ENCODE data around the gene COBL.
A peak's percentile ranks its signal among the peaks of the same experiment; 100 is the strongest.

Gene COBL

DNA sequence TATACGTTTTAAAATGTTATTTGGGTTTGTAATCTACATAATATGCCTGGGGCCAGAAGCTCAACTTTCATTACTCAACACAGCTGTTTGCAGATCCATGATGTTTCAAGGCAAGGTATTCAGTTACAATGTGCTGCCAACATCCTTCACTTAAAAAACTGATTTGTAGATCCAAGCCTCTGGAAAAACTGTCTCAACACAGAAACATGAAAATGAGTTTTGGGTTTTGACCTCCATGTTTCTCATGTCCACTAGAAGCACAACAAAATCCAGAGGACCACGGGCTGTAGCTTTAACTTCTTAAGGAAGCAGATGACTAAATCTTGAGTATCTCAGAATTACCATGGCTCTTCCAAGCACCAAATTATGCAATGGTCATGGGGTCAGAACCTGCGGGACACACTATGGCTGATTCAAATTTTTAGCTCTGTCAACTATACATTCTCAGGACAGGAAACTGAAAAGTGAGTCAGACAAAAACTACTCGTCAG lies 286.9 kb downstream of the COBL start:
- no peak overlapping the region for H3K4me3 ChIP-seq (ENCODE audit: control insufficient read depth, low read depth, low read length)
- TF ChIP-seq, protein P1, sequence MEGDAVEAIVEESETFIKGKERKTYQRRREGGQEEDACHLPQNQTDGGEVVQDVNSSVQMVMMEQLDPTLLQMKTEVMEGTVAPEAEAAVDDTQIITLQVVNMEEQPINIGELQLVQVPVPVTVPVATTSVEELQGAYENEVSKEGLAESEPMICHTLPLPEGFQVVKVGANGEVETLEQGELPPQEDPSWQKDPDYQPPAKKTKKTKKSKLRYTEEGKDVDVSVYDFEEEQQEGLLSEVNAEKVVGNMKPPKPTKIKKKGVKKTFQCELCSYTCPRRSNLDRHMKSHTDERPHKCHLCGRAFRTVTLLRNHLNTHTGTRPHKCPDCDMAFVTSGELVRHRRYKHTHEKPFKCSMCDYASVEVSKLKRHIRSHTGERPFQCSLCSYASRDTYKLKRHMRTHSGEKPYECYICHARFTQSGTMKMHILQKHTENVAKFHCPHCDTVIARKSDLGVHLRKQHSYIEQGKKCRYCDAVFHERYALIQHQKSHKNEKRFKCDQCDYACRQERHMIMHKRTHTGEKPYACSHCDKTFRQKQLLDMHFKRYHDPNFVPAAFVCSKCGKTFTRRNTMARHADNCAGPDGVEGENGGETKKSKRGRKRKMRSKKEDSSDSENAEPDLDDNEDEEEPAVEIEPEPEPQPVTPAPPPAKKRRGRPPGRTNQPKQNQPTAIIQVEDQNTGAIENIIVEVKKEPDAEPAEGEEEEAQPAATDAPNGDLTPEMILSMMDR (IDR thresholded peaks at IDR 0.05; ENCODE audit: control insufficient read depth, insufficient read depth, low read depth, low read length, missing control alignments) = no peak
- DNase-seq (ENCODE audit: low read depth) = peak; percentile 49

DNA sequence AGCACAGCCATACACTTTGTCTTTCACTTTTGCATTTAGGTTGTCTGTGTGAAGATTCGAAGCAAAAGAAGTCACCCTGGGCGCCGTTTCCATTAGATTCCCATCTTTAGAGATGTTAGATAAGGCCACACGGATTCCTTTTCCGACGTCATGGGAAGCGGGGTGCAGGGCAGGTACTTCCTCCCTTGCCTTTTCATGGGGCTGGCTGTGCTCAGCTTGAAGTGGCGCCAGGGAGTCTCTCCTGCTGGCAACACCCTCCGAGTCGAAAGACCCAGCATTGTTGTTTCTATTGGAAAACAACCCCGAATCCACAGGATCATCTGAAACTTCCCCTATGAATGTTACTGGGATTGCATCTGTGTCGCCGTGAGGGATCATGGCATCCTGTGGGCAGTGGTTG lies 287.5 kb downstream of the COBL start:
- TF ChIP-seq, protein P1 (IDR thresholded peaks at IDR 0.05; ENCODE audit: control insufficient read depth, insufficient read depth, low read depth, low read length, missing control alignments) = no peak
- no peak for DNase-seq (ENCODE audit: low read depth)

DNA sequence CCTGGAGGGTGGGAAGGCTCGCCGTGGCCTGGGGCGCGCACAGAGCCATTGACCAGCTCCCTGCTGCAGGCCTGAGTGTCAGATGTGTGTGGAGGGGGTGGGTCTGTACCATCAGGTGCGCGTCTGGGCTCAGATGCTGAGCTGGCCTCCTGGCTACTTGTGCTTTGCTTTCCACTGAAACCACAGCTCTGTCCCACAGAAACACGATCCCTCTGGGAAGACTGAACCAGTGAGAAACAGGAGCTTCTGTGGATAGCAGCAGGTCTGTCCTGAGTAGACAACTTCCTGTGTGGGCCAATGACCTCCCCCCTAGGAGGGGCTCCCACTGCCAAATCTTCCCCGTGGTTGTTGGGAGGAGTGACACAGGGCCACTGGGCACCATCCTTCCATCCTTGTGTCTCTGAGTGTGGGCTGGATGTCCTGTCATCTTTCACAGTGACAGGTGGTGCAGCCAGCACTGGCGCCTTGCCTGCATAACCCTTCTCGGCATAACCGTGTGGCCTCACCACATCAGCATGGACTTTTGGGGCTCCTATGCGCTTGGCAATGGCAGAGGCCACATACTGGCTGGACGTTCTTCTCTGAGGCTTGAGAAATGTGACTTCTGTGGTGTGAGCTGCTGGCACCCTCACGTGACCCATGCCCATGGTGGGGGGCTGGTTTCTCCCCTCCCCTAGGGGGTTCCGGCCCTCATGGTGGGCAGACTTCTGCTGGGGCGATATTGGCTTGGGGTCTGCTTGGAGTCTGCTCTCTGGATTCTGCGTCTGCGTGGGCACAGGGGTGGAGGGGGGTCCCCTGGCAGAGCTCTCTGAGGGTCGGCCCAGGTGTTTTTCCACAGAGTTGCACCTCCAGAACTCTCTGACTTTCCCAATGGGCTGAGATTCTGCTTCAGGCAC lies 288.4 kb downstream of the COBL start:
- no peak overlapping the region for H3K4me3 ChIP-seq (ENCODE audit: control insufficient read depth, low read depth, low read length)
- TF ChIP-seq, protein P1 (IDR thresholded peaks at IDR 0.05; ENCODE audit: control insufficient read depth, insufficient read depth, low read depth, low read length, missing control alignments) = no peak
- no peak for DNase-seq (ENCODE audit: low read depth)

More for the DNA sequence above, 287.5 kb downstream of the COBL start:
- no peak overlapping the region for H3K4me3 ChIP-seq (ENCODE audit: control insufficient read depth, low read depth, low read length)

DNA sequence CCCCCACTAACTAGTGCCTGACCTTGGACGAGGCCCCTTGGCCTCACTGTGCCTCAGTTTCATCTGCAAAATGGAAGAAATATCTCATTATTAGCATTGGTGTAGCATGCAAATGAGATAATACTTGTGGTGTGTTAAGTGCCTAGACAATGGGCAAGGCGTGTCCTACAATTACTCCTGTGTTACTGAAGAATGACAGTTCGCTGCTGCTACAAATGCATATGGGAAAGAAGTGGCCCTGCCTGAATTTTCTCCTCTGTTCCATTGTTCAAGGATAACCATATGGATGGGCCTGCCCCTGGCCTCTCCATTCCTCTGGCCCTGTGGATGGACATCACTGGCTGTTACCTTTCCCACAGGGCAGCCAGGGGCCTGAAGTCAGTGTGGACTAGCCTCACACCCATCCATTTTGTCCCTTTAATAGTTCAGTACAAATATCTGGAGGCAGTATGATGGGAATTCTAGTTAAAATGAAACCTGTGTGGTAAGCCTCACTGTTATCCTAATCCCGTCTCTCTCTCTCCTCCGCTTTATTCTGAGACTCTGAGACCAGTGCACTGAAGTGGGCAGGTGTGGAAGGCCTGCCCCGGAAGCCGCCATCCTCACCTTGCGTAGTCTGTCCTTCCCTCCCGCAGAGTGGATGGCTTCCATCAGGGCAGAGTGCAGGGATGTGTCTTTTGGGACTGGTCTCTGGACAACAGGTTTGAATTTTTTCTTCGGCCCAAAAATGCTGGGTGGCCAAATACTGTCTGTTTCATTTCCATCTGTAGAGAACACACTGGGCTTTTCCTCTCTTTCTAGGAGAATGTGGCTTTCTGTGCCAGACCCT lies 289.3 kb downstream of the COBL start:
- TF ChIP-seq, protein P1 (IDR thresholded peaks at IDR 0.05; ENCODE audit: control insufficient read depth, insufficient read depth, low read depth, low read length, missing control alignments) = no peak
- DNase-seq (ENCODE audit: low read depth) = no peak
- no peak overlapping the region for H3K4me3 ChIP-seq (ENCODE audit: control insufficient read depth, low read depth, low read length)

DNA sequence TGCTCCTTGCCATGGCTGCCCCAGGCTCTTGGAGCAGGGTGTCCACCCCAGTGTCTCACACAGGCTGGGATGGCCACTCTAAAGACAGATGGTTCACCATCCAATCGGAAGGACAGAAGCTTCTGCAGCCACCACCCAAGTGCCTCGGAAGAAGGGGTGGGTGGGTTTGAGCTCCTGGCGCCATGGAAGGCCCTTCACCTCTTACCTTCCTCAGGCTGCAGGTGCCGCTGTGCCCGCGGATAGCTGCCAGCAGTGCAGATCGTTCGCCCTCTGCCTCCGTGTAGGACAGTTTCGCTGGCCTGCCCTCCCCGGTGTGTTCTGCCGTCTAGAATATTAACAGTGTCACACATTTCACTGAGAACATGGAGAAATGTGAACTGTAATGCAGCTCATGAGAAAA lies 290.3 kb downstream of the COBL start:
- DNase-seq (ENCODE audit: low read depth) = no peak
- TF ChIP-seq, protein P1 (IDR thresholded peaks at IDR 0.05; ENCODE audit: control insufficient read depth, insufficient read depth, low read depth, low read length, missing control alignments) = no peak
- H3K4me3 ChIP-seq (ENCODE audit: control insufficient read depth, low read depth, low read length) = no peak overlapping the region

DNA sequence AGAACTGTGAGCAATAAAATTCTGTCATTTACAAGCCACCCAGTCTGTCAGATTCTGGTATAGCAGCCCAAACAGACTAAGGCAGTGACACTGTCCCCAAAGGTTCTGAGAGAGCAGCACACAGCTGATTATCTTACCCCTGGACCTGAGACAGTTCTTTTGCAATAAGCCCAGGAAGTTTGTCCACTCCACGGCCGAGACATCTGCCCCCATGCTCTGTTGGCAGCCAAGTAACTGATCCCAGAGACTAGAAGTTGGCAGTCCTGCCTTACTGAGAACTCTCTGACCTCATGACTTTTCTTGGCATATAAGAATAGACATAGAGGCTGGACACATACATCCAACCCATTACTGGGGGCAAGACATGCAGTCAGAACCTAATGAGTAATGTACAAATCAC lies 290.9 kb downstream of the COBL start:
- no peak for DNase-seq (ENCODE audit: low read depth)
- TF ChIP-seq, protein P1 (IDR thresholded peaks at IDR 0.05; ENCODE audit: control insufficient read depth, insufficient read depth, low read depth, low read length, missing control alignments) = no peak
- no peak overlapping the region for H3K4me3 ChIP-seq (ENCODE audit: control insufficient read depth, low read depth, low read length)
